ENCODE results near the gene KCNA2.

DNA sequence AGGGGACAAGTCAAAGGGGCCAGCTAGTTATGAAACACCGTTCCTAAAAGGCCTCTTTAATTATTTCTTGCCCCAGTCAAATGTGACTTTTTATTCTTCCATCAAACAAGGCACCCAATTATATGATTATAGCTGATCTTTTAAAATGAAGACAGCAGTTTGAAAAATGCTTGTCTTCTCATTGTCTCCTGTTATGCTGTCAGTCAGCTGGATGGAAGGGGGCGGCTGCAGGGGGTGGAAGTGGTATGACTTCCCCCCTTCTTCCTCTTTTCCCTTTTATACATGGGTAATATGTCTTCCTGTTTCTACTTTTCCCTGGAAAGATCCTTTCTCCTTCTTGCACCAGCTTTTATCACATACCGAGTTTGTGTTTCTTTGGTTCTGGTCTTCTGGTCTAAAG is 61.4 kb downstream of the KCNA2 start:
- TF ChIP-seq CTCF (IDR thresholded peaks at IDR 0.05 in 8 of 11, conservative IDR thresholded peaks at IDR 0.05 in 3 of 11), result no peak
- TF ChIP-seq POLR2AphosphoS5 (IDR thresholded peaks at IDR 0.05), result no peak
